Epidermal melanocyte (primary cell): ENCODE data around the gene CFAP52.
"Not testable (repeated sequence)": the region's sequence is repeated elsewhere in the genome, so short reads cannot be mapped to it uniquely, and the experiment has no call there.

Experiments used
- DNase-seq: peaks from one replicate; pipeline ENCODE4 v3.0.0; 2011; ENCODE audit warnings: low spot score; ENCODE audit not compliant: insufficient read length

CFAP52 gene, protein sequence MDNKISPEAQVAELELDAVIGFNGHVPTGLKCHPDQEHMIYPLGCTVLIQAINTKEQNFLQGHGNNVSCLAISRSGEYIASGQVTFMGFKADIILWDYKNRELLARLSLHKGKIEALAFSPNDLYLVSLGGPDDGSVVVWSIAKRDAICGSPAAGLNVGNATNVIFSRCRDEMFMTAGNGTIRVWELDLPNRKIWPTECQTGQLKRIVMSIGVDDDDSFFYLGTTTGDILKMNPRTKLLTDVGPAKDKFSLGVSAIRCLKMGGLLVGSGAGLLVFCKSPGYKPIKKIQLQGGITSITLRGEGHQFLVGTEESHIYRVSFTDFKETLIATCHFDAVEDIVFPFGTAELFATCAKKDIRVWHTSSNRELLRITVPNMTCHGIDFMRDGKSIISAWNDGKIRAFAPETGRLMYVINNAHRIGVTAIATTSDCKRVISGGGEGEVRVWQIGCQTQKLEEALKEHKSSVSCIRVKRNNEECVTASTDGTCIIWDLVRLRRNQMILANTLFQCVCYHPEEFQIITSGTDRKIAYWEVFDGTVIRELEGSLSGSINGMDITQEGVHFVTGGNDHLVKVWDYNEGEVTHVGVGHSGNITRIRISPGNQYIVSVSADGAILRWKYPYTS

GRCh38 chr17:9576521-9577372 lies at the start of gene CFAP52:
Gene CFAP52 (plus strand): TSS chr17:9576642. CDS start chr17:9576696, 54 bp downstream.
- peak; percentile 81 for DNase-seq

DNA sequence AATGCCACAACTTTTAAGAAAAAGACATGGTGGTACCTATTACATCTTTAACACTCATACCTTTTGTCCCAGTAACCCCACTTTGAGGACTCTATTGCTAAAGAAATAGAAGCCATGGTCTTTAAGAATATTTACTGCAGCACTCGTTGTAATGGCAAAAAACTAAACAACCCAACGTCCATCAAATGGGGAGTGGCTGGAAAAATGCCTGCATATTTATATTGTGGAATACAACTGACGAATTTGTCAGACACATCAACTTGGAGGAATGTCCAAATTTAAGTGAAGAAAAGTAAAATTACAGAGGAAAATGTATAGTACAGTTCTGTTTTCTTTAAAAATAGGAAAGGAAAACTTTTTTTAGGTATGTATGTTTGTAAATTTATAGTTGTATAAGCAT lies 48.7 kb upstream of the CFAP52 start:
- DNase-seq, result no peak

GRCh38 chr17:9529033-9529700 lies 47.3 kb upstream of the CFAP52 start:
- no peak for DNase-seq

DNA sequence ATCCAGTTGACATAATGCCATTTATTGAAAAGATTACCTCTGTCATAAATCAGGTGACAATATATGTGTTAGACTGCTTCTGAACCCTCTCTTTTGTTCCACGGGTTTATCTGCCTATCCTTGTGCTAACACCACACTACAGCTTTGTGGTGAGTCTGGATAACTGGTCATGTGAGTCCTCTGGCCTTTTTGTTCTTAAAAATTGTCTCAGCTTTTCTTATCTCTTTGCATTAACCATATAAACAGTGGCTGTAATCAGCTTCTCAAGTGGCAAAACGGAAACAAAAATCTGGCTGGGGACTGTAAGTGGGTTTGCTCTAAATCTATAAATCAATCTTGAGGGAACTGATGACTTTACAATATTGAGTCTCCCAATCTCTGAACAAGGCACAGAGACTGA lies 45.4 kb upstream of the CFAP52 start:
- no peak for DNase-seq

- DNase-seq, result no peak
Measured at GRCh38 chr17:9532715-9533114, 43.7 kb upstream of the CFAP52 start.

- no peak for DNase-seq
Measured at GRCh38 chr17:9533441-9533840, 43.0 kb upstream of the CFAP52 start.

- DNase-seq, result no peak
Measured at GRCh38 chr17:9536061-9536460, 40.4 kb upstream of the CFAP52 start.

DNA sequence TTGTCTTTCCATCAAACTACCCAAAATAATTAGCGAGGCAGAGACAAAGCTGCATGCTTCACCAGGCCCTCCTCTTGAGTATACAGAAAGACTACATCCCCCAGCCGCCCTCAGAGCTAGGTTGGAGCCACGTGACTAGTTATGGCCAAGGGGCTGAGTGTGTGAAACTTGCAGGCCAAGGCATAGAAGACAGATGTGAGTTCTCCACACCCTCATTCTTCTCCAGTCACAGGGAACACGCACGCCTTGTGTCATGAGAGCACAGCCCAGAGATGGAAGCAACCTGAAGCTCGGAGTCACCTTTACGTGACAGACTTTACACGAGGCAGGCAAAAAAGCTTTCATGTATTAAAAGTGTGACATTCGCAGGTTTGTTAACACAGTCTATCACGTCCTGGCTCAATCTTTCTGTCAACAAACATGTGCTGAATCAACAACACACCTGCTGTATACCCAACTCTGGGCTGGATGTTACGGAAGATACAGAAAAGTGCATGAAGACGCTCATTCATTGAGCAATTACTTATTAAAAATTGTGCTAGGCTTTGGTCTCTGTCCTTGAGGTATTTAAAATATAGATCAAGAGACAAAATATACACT lies 39.2 kb upstream of the CFAP52 start:
- DNase-seq, result no peak

DNA sequence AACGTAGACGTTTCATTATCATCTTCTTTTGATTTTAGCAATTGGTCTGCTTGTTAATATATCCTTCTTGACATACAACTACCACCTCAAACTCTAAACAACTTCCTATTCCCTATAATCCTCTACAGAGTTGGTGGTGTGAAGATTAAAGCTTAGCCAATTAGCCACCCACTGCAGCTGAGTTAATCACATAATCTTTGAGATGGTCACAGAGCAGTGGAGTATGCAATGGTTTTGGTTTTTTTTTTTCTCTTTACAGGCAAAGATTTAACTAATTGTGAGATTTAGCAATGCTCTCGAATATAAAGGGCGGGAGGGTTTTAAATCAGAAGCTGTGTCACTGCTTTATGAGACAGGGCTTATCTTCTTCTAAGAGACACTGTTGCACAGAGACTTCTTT lies 37.8 kb upstream of the CFAP52 start:
- no peak for DNase-seq

DNA sequence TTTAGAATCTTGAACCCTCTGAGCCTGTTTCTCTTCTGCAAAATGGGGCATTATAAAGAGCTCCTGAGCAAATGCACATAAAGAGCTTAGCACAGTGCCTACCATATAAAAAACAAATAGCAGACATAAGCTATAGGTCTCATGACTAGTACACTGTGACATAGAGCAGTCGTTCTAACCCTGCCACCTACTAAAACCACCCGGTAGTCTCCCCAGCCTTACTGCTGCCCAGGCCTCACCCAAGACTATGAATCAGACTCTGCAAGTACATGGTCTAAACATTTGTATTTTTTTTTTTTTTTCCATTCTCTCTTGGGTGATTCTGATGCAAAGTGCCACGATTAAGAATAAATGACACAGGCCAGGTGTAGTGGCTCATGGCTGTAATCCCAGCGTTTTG lies 34.7 kb upstream of the CFAP52 start:
- DNase-seq, result no peak

- DNase-seq, result no peak
Measured at GRCh38 chr17:9544221-9544620, 32.2 kb upstream of the CFAP52 start.

- DNase-seq, result no peak
Measured at GRCh38 chr17:9549215-9549614, 27.2 kb upstream of the CFAP52 start.

- no peak for DNase-seq
Measured at GRCh38 chr17:9553181-9553580, 23.3 kb upstream of the CFAP52 start.

DNA sequence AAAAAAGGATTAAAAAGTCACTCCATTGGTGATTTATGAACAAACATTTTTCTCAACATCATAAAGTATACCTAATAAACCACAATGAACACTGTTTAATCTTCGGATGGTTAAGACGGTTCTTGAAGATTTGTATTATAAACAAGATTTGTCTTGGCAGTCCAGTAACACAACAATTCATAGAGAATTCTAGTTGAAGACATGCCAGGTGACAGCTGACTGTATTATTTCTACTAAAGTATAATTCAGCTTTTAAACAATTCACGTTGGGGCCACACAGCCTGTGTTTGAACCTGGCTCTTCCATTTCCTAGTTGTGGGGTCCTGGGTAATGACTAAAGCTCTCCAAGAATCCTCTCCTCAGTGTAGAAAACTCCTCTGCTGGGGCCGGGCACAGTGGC lies 22.8 kb upstream of the CFAP52 start:
- DNase-seq, result no peak

DNA sequence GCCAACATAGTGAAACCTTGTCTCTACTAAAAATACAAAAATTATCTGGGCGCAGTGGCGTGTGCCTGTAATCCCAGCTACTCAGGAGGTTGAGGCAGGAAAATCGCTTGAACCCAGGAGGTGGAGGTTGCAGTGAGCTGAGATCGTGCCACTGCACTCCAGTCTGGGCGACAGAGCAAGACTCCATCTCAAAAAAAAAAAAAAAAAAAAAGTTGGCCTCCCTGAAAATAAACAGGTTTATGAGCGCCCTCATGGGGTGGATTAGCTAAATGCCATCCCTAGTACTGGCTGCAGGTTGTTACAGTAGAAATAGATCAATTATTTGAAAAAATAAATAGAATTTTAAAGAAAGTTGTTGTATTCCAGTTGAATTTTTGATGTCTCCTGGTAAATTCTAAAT lies 21.7 kb upstream of the CFAP52 start:
- not testable (repeated sequence) for DNase-seq

- DNase-seq, result no peak
Measured at GRCh38 chr17:9557161-9557755, 19.2 kb upstream of the CFAP52 start.

DNA sequence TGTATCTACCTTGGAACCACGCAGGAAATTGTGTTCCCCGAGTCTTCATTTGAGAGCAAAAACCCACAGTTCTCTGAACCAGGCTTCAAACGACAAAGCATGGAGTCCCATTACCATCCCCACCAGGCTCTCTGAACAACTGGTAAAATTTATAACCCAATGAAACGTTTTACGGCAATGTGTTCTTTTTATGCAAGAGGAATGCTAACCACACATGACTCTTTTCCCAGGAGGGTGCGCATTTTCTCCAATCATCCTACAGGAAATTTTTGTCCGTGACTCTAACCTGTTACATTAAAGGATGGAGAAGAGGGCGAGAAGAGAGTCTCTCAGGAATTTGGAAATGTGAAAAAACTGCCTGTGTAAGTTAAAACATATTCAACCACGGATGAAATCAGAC lies 18.6 kb upstream of the CFAP52 start:
- DNase-seq, result no peak

DNA sequence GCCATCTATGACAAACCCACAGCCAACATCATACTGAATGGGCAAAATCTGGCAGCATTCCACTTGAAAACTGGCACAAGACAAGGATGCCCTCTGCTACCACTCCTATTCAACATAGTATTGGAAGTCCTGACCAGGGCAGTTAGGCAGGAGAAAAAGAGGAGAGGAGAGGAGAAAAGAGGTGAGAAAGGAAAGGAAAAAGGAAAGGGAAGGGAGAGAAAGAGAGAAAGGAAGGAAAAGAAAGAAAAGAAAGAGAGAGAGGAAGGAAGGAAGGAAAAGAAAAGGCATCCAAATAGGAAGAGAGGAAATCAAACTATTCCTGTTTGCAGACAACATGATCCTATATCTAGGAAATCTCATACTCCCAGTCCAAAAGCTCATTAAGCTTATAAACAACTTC lies 12.3 kb upstream of the CFAP52 start:
- no peak for DNase-seq

DNA sequence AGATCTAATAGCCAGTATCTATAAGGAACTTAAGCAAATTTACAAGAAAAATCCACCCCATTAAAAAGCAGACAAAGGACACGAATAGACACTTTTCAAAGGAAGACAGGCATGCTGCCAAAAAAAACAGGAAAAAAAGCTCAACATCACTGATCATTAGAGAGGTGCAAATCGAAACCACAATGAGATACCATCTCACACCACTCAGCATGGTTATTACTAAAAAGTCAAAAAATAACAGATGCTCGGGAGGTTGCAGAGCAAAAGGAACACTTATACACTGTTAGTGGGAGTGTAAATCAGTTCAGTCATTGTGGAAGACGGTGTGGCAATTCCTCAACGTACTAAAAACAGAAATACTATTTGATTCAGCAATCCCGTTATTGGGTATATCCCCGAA lies 10.4 kb upstream of the CFAP52 start:
- no peak for DNase-seq

- DNase-seq, result not testable (repeated sequence)
Measured at GRCh38 chr17:9566739-9567138, 9.7 kb upstream of the CFAP52 start.

- no peak for DNase-seq
Measured at GRCh38 chr17:9568004-9568403, 8.4 kb upstream of the CFAP52 start.
